Measurements from ENCODE around the gene MMP20. TPM values are rescaled to one million over a fixed set of nuclear protein-coding genes. Genes with fewer than 3 reads are reported as not detected.

MMP20 gene
- total and polyA plus RNA-seq, 2 of the 13 experiments (the other 11 are each of a cell fraction or from before 2014, with no cell fraction given), result 0.05 TPM; not detected in 1

DNA sequence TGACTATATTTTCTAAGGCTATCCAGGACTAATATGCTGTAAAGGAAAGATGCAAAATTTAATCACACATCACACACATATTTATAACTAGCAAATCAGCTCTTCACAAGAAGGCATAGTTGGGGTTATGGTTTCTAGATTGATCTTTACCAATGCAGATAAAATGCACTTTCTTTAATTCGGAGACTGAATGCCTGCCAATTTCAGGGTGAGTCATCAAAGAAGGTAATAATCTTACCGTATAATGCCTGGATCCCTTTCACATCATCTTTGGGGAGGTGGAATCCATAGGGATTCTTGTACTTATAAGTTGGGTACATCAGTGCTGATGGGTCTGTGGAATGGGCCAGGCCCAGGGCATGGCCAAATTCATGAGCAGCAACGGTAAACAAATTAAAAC lies 16.4 kb downstream of the MMP20 start (continued):
- TF ChIP-seq HNF4A (CRISPR knock-in tag; IDR thresholded peaks at IDR 0.05), result no peak
- no peak for TF ChIP-seq SMYD3 (CRISPR knock-in tag; IDR thresholded peaks at IDR 0.05)
- no peak for TF ChIP-seq IKZF1 (IDR thresholded peaks at IDR 0.05)
- no peak for TF ChIP-seq ZNF549 (CRISPR knock-in tag; IDR thresholded peaks at IDR 0.05)
- TF ChIP-seq ZNF292 (CRISPR knock-in tag; IDR thresholded peaks at IDR 0.05; ENCODE audit: borderline replicate concordance, low read depth), result no peak
- TF ChIP-seq, protein P1, sequence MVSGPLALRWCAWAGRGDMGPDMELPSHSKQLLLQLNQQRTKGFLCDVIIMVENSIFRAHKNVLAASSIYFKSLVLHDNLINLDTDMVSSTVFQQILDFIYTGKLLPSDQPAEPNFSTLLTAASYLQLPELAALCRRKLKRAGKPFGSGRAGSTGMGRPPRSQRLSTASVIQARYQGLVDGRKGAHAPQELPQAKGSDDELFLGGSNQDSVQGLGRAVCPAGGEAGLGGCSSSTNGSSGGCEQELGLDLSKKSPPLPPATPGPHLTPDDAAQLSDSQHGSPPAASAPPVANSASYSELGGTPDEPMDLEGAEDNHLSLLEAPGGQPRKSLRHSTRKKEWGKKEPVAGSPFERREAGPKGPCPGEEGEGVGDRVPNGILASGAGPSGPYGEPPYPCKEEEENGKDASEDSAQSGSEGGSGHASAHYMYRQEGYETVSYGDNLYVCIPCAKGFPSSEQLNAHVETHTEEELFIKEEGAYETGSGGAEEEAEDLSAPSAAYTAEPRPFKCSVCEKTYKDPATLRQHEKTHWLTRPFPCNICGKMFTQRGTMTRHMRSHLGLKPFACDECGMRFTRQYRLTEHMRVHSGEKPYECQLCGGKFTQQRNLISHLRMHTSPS (CRISPR knock-in tag; IDR thresholded peaks at IDR 0.05; ENCODE audit: low read depth), result no peak
- TF ChIP-seq KLF16 (CRISPR knock-in tag; IDR thresholded peaks at IDR 0.05), result no peak
- no peak for TF ChIP-seq ZNF558 (CRISPR knock-in tag; IDR thresholded peaks at IDR 0.05; ENCODE audit: borderline replicate concordance)
- TF ChIP-seq ZNF33A (CRISPR knock-in tag; IDR thresholded peaks at IDR 0.05; ENCODE audit: borderline replicate concordance), result no peak

DNA sequence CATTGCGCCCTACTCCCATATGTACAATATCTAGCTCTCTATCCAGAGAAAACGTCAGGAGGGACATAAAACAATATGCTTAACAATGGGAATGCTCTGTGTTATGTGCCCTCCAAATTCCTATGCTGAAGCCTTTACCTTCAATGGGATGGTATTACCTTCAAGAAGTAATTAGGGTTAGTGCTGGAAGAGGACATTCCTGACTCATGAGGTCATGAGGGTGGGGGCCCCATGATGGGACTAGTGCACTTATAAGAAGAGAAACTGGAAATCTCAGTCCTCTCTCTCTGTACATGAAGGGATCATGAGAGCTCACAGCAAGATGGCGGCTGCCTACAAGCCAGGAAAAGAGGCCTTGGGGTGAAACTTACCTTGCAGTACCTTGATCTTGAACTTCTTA lies 20.3 kb downstream of the MMP20 start:
- H3K4me2 ChIP-seq (ENCODE audit: low read depth, low read length), result no peak overlapping the region
- BruUV-seq (replicated peaks), result no TSS peak
- no peak overlapping the region for H2AFZ ChIP-seq (ENCODE audit: low read length)
- H3K9ac ChIP-seq (ENCODE audit: insufficient read depth, low read depth, low read length), result no peak overlapping the region
- intact Hi-C loops (cut with micrococcal nuclease; ENCODE audit: unreplicated experiment), result loop anchor here (10.0 kb wide), 1 partner anchor 490 kb away; the partner anchor contains the start of gene YAP1
- no peak for FAIRE-seq
- no peaks in the 10 kb centered on the region for H3K9me3 ChIP-seq (ENCODE audit: low read length)
- H3K27ac ChIP-seq (ENCODE audit: extremely low read length, insufficient read depth, low read length), result no peak overlapping the region
- H3K36me3 ChIP-seq (replicated peaks in 1 of 2; ENCODE audit: control insufficient read depth in 1 of 2, insufficient read depth in 2 of 2, low read length in 2 of 2), result no peaks in the 10 kb centered on the region
- H3K4me1 ChIP-seq (ENCODE audit: insufficient read depth, low read length), result peaks cover 44% of the 10 kb centered on the region
- CTCF ChIA-PET (ENCODE audit: low intra/inter-chr PET ratio, low total read pairs), result no interaction called here
- POLR2A ChIA-PET, result interaction anchor here (1.3 to 3.8 kb wide), 2 partner anchors 8 to 9 kb away, joined by 3 to 30 read pairs; no protein-coding TSS in a partner anchor
- no peak overlapping the region for H3K4me3 ChIP-seq (replicated peaks in 1 of 3; ENCODE audit: insufficient read depth in 1 of 3, low read depth in 2 of 3, low read length in 3 of 3)
- WGBS (ENCODE audit: low lambda C conversion rate), result 93% methylated on average over 3 of the region's 3 CpGs
- no peak for ATAC-seq
- no peak for DNase-seq (ENCODE audit: low spot score)
- in situ Hi-C loops (cut with HindIII; ENCODE audit: extremely low pct_ligation_motif_present, low pct_unique_long_range_greater_than_20kb), result loop anchor here (5.0 kb wide), 1 partner anchor 108 kb away; no protein-coding TSS in a partner anchor
- H3K27me3 ChIP-seq (ENCODE audit: control insufficient read depth in 1 of 2, insufficient read depth in 2 of 2, low read length in 2 of 2), result no peaks in the 10 kb centered on the region
- no peaks in the 10 kb centered on the region for H3K79me2 ChIP-seq (ENCODE audit: insufficient read depth, low read length)
- H4K20me1 ChIP-seq (ENCODE audit: insufficient read depth, low read length), result no peaks in the 10 kb centered on the region
- TF ChIP-seq ZFP90 (CRISPR knock-in tag; IDR thresholded peaks at IDR 0.05; ENCODE audit: borderline replicate concordance), result no peak
- TF ChIP-seq GPN1 (CRISPR knock-in tag; IDR thresholded peaks at IDR 0.05; ENCODE audit: borderline replicate concordance), result no peak
- no peak for TF ChIP-seq ZNF180 (CRISPR knock-in tag; IDR thresholded peaks at IDR 0.05; ENCODE audit: borderline replicate concordance, low read depth)
- TF ChIP-seq SPEN (CRISPR knock-in tag; IDR thresholded peaks at IDR 0.05; ENCODE audit: low read depth), result no peak
- TF ChIP-seq KDM4B (CRISPR knock-in tag; IDR thresholded peaks at IDR 0.05), result no peak
- TF ChIP-seq PAF1 (CRISPR knock-in tag; IDR thresholded peaks at IDR 0.05), result no peak
- no peak for TF ChIP-seq NR3C1 (CRISPR knock-in tag; IDR thresholded peaks at IDR 0.05)
- no peak for TF ChIP-seq ONECUT2 (CRISPR knock-in tag; IDR thresholded peaks at IDR 0.05)
- no peak for TF ChIP-seq NFIB (CRISPR knock-in tag; IDR thresholded peaks at IDR 0.05; ENCODE audit: borderline replicate concordance)
- TF ChIP-seq, protein P2, sequence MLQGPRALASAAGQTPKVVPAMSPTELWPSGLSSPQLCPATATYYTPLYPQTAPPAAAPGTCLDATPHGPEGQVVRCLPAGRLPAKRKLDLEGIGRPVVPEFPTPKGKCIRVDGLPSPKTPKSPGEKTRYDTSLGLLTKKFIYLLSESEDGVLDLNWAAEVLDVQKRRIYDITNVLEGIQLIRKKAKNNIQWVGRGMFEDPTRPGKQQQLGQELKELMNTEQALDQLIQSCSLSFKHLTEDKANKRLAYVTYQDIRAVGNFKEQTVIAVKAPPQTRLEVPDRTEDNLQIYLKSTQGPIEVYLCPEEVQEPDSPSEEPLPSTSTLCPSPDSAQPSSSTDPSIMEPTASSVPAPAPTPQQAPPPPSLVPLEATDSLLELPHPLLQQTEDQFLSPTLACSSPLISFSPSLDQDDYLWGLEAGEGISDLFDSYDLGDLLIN (CRISPR knock-in tag; IDR thresholded peaks at IDR 0.05; ENCODE audit: borderline replicate concordance), result no peak
- no peak for TF ChIP-seq SRY (CRISPR knock-in tag; IDR thresholded peaks at IDR 0.05)

All from HepG2 (cell line).